GM21529 (cell line): ENCODE results near the gene SMTN.
"Not testable (repeated sequence)": the region's sequence is repeated elsewhere in the genome, so short reads cannot be mapped to it uniquely, and the experiment has no call there.

Experiments used
- ATAC-seq: cut with Tn5 transposase; IDR thresholded peaks from one replicate; pipeline ENCODE4 v1.9.1; 2021; ENCODE audit not compliant: unreplicated experiment

The SMTN gene

GRCh38 chr22:31069691-31070314, 11.3 kb upstream of the SMTN start:
- not testable (repeated sequence) for ATAC-seq

- not testable (repeated sequence) for ATAC-seq
These were observed 8.0 kb upstream of the SMTN start for GRCh38 chr22:31073125-31073524.

GRCh38 chr22:31073545-31074145, 7.5 kb upstream of the SMTN start:
- not testable (repeated sequence) for ATAC-seq

- ATAC-seq, result no peak
These were observed 5.2 kb upstream of the SMTN start for GRCh38 chr22:31075961-31076360.

GRCh38 chr22:31077681-31078080, 3.4 kb upstream of the SMTN start:
- no peak for ATAC-seq

- not testable (repeated sequence) for ATAC-seq
These were observed 2.7 kb upstream of the SMTN start for GRCh38 chr22:31078389-31078788.

GRCh38 chr22:31079095-31079642, 1.9 kb upstream of the SMTN start:
- no peak for ATAC-seq

- ATAC-seq, result no peak
These were observed 812 bp upstream of the SMTN start for GRCh38 chr22:31080164-31080847.

GRCh38 chr22:31081963-31082605, 966 bp downstream of the SMTN start:
- no peak for ATAC-seq

- no peak for ATAC-seq
These were observed 1.7 kb downstream of the SMTN start for GRCh38 chr22:31082606-31083376.

- ATAC-seq, result no peak
These were observed 2.3 kb downstream of the SMTN start for GRCh38 chr22:31083377-31083768.

GRCh38 chr22:31083923-31084810, 3.0 kb downstream of the SMTN start:
- no peak for ATAC-seq

- peak; percentile 51 for ATAC-seq
These were observed 3.8 kb downstream of the SMTN start for GRCh38 chr22:31084811-31085492.

GRCh38 chr22:31085493-31085824, 4.3 kb downstream of the SMTN start:
- ATAC-seq, result no peak

GRCh38 chr22:31085928-31086327, 4.8 kb downstream of the SMTN start:
- ATAC-seq, result no peak

GRCh38 chr22:31086703-31087330, 5.7 kb downstream of the SMTN start:
- ATAC-seq, result no peak

GRCh38 chr22:31087744-31088215, 6.7 kb downstream of the SMTN start:
- ATAC-seq, result no peak

GRCh38 chr22:31088233-31088986, 7.3 kb downstream of the SMTN start:
- no peak for ATAC-seq
